HEK293 (cell line): ENCODE measurements around the gene CLNS1A.

ENCODE experiments used
- CTCF ChIA-PET: fragments of 350-600 bp; formaldehyde crosslinking; extraction: SDS; loops from one replicate; lab custom pipeline; 2021; ENCODE audit warnings: antibody characterized with exemption; lab: Yijun Ruan, JAX
- POLR2A ChIA-PET: fragments of 300-600 bp; formaldehyde crosslinking; extraction: SDS; loops from one replicate; lab custom pipeline; 2020; ENCODE audit warnings: antibody characterized with exemption, inconsistent platforms; lab: Yijun Ruan, JAX
- H3K27ac ChIP-seq: fragments of 200-500 bp; sonication (Bioruptor generic); 2 replicates; pipeline ENCODE4 v1.5.1; 2014; ENCODE audit warnings: low read depth, low read length, control low read depth, inconsistent platforms; ENCODE audit errors: extremely low read depth
- H3K36me3 ChIP-seq, 2 experiments: fragments of 200-500 bp in 1 of 2; sonication (Bioruptor generic) in 1 of 2; 1 replicate in 1 of 2; 2 replicates in 1 of 2; pipeline ENCODE4 v1.5.1; 2014 to 2017; ENCODE audit warnings: inconsistent platforms in 2 of 2, low read length in 2 of 2; ENCODE audit not compliant: control insufficient read depth in 2 of 2, insufficient read depth in 1 of 2
- H3K4me1 ChIP-seq: fragments of 200-500 bp; sonication (Bioruptor generic); 2 replicates; pipeline ENCODE4 v1.5.1; 2014; ENCODE audit warnings: mild to moderate bottlenecking, low read length, inconsistent platforms; ENCODE audit not compliant: control insufficient read depth, insufficient read depth
- H3K4me3 ChIP-seq: 2 replicates; pipeline ENCODE4 v1.5.1; 2011; ENCODE audit warnings: low read depth, mild to moderate bottlenecking, control low read depth, low read length, moderate library complexity
- H3K9me3 ChIP-seq: fragments of 200-500 bp; sonication (Bioruptor generic); 2 replicates; pipeline ENCODE4 v1.5.1; 2014; ENCODE audit warnings: low read depth, low read length, inconsistent platforms; ENCODE audit not compliant: control insufficient read depth, insufficient read depth
- BCL11B ChIP-seq: fragments of 450-650 bp; formaldehyde crosslinking; IDR thresholded peaks from 2 replicates; pipeline ENCODE4 v1.5.1; 2016; ENCODE audit warnings: low read depth, missing biosample characterization, missing genetic modification characterization
- ELK4 ChIP-seq: IDR thresholded peaks from 2 replicates; pipeline ENCODE4 v1.6.1; 2011; ENCODE audit warnings: mild to moderate bottlenecking, low read depth, low read length, borderline replicate concordance
- GLIS2 ChIP-seq: fragments of 450-650 bp; formaldehyde crosslinking; IDR thresholded peaks from 2 replicates; pipeline ENCODE4 v1.5.1; 2016; ENCODE audit warnings: missing biosample characterization, missing genetic modification characterization
- HOXD13 ChIP-seq: sonication (generic); formaldehyde crosslinking; IDR thresholded peaks from 2 replicates; pipeline ENCODE4 v1.8.0; 2022; ENCODE audit warnings: missing genetic modification reagents, borderline replicate concordance
- IKZF3 ChIP-seq: fragments of 450-650 bp; IDR thresholded peaks from 2 replicates; pipeline ENCODE4 v1.5.0; 2018; ENCODE audit warnings: missing biosample characterization, mild to moderate bottlenecking, missing genetic modification characterization, moderate library complexity
- REPIN1 ChIP-seq: fragments of 450-650 bp; formaldehyde crosslinking; IDR thresholded peaks from 2 replicates; pipeline ENCODE4 v1.5.1; 2017; ENCODE audit warnings: missing biosample characterization, missing genetic modification characterization, low read depth
- WT1 ChIP-seq: fragments of 450-650 bp; formaldehyde crosslinking; IDR thresholded peaks from 2 replicates; pipeline ENCODE4 v1.5.1; 2016; ENCODE audit warnings: missing biosample characterization, missing genetic modification characterization
- ZBTB20 ChIP-seq: fragments of 450-650 bp; formaldehyde crosslinking; IDR thresholded peaks from 2 replicates; pipeline ENCODE4 v1.5.1; 2016; ENCODE audit warnings: missing biosample characterization, missing genetic modification characterization
- ZNF24 ChIP-seq: fragments of 450-650 bp; formaldehyde crosslinking; IDR thresholded peaks from 2 replicates; pipeline ENCODE4 v1.5.1; 2016; ENCODE audit warnings: missing biosample characterization, missing genetic modification characterization
- ZNF426 ChIP-seq: fragments of 450-650 bp; formaldehyde crosslinking; IDR thresholded peaks from 2 replicates; pipeline ENCODE4 v1.5.1; 2017; ENCODE audit warnings: missing biosample characterization, missing genetic modification characterization, mild to moderate bottlenecking, inconsistent platforms, moderate library complexity
- ZNF510 ChIP-seq: fragments of 450-650 bp; formaldehyde crosslinking; IDR thresholded peaks from 2 replicates; pipeline ENCODE4 v1.5.1; 2018; ENCODE audit warnings: mild to moderate bottlenecking, missing genetic modification characterization, missing biosample characterization; ENCODE audit not compliant: insufficient replicate concordance
- ZNF654 ChIP-seq: fragments of 450-650 bp; formaldehyde crosslinking; IDR thresholded peaks from 2 replicates; pipeline ENCODE4 v1.5.1; 2016; ENCODE audit warnings: low read depth, missing biosample characterization, missing genetic modification characterization
- ZNF777 ChIP-seq: fragments of 450-650 bp; formaldehyde crosslinking; IDR thresholded peaks from 2 replicates; pipeline ENCODE4 v1.5.1; 2017; ENCODE audit warnings: missing biosample characterization, missing genetic modification characterization, borderline replicate concordance
- TF ChIP-seq, protein P1 (sequence below): fragments of 450-650 bp; formaldehyde crosslinking; conservative IDR thresholded peaks from 2 replicates; pipeline ENCODE4 v1.5.1; 2016; ENCODE audit warnings: low read depth, missing biosample characterization, missing genetic modification characterization
- TF ChIP-seq, protein P2 (sequence below): fragments of 450-650 bp; formaldehyde crosslinking; IDR thresholded peaks from 2 replicates; pipeline ENCODE4 v1.5.1; 2017; ENCODE audit warnings: missing biosample characterization, missing genetic modification characterization
- TF ChIP-seq, protein P3 (sequence below): fragments of 450-650 bp; formaldehyde crosslinking; optimal IDR thresholded peaks from 2 replicates; pipeline ENCODE3; 2016; ENCODE audit warnings: missing biosample characterization, mild to moderate bottlenecking, missing genetic modification characterization

The CLNS1A gene

DNA sequence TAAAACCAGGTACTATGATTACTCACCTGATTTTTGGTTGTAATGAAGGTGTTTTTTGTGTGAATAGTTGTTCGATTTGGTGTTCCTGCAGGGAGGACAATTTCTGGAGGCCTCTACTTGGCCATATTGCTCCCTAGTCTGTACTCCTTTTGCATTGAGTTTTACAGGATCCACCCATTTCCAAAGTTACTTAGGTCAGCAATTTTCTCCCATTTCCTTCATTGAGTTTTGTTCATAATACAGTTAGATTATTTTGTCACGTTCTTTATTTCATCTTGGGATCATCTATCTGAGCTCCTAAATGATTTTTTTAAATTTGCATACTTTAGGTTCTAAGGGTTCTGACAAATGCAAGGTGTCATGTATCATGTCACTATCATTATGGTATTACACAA is 67.9 kb downstream of the CLNS1A start:
- ChIA-PET CTCF (interaction anchor here (0.6 kb wide), 1 partner anchor 13 kb away, joined by 3 read pairs; no protein-coding TSS in a partner anchor), POLR2A (no interaction called here)
- peaks cover 0 to 6% of the 10 kb centered on the region in 2 experiments; a peak in 1 of 3 replicates for H3K36me3 ChIP-seq
- TF ChIP-seq REPIN1 (tag by site-specific recombination) (no peak), ZNF654 (tag by site-specific recombination) (no peak), BCL11B (no peak), ZNF24 (tag by site-specific recombination) (no peak)
- H3K9me3 ChIP-seq, result no peaks in the 10 kb centered on the region
- H3K4me1 ChIP-seq, result no peaks in the 10 kb centered on the region
- no peak overlapping the region for H3K4me3 ChIP-seq
- no peak overlapping the region for H3K27ac ChIP-seq

DNA sequence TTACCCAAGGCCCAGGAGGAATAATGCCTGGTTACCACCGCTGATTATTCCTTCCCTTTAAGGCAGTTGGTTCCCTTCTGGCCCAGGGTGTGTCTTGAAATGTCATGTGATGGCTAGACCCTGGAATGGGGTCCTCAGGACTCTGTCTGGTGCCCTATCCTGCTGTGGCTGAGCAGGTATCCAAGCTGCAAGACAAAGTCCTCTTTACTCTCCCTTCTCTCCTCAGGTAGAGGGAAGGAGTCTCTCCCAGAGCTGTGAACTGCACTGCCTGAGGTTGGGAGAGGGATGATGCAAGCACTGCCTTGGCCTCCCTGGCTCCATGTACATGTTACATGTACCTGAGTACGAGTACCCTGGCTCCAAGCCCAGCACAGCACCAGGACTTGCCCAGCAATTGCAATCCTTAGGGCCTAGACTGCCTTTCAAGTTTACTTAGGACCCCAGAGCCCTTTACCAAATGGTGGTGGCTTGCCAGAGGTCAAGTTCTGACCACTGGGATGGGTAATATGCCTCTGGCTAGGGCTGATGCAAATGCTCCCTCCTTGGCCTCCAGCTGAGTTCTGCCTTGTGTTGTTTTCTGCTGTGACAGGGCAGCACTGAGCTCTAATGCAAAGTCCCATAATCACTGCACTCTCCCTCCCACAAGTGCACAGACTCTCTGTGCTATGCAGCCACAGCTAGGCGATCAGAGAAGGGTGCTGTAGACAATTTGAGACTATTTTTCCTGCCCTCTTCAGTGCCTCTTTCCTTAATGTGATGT is 68.5 kb downstream of the CLNS1A start:
- ChIA-PET CTCF (interaction anchor here (0.6 kb wide), 1 partner anchor 34 kb away, joined by 4 read pairs; no protein-coding TSS in a partner anchor), POLR2A (no interaction called here)
- Histone ChIP-seq H3K27ac (no peak overlapping the region), H3K9me3 (no peaks in the 10 kb centered on the region), H3K4me3 (no peak overlapping the region), H3K36me3 (peaks cover 0 to 6% of the 10 kb centered on the region in 2 experiments; a peak in 1 of 3 replicates), H3K4me1 (no peaks in the 10 kb centered on the region)
- TF ChIP-seq ZBTB20 (no peak), ELK4 (no peak), HOXD13 (CRISPR knock-in tag) (no peak)
- TF ChIP-seq, protein P1, sequence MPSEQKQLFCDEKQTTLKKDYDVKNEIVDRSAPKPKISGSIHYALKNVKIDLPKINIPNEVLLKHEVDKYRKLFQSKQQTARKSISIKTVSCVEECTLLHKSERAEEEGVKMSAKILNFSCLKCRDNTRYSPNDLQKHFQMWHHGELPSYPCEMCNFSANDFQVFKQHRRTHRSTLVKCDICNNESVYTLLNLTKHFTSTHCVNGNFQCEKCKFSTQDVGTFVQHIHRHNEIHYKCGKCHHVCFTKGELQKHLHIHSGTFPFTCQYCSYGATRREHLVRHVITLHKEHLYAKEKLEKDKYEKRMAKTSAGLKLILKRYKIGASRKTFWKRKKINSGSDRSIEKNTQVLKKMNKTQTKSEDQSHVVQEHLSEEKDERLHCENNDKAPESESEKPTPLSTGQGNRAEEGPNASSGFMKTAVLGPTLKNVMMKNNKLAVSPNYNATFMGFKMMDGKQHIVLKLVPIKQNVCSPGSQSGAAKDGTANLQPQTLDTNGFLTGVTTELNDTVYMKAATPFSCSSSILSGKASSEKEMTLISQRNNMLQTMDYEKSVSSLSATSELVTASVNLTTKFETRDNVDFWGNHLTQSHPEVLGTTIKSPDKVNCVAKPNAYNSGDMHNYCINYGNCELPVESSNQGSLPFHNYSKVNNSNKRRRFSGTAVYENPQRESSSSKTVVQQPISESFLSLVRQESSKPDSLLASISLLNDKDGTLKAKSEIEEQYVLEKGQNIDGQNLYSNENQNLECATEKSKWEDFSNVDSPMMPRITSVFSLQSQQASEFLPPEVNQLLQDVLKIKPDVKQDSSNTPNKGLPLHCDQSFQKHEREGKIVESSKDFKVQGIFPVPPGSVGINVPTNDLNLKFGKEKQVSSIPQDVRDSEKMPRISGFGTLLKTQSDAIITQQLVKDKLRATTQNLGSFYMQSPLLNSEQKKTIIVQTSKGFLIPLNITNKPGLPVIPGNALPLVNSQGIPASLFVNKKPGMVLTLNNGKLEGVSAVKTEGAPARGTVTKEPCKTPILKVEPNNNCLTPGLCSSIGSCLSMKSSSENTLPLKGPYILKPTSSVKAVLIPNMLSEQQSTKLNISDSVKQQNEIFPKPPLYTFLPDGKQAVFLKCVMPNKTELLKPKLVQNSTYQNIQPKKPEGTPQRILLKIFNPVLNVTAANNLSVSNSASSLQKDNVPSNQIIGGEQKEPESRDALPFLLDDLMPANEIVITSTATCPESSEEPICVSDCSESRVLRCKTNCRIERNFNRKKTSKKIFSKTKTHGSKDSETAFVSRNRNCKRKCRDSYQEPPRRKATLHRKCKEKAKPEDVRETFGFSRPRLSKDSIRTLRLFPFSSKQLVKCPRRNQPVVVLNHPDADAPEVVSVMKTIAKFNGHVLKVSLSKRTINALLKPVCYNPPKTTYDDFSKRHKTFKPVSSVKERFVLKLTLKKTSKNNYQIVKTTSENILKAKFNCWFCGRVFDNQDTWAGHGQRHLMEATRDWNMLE (tag by site-specific recombination), result no peak

DNA sequence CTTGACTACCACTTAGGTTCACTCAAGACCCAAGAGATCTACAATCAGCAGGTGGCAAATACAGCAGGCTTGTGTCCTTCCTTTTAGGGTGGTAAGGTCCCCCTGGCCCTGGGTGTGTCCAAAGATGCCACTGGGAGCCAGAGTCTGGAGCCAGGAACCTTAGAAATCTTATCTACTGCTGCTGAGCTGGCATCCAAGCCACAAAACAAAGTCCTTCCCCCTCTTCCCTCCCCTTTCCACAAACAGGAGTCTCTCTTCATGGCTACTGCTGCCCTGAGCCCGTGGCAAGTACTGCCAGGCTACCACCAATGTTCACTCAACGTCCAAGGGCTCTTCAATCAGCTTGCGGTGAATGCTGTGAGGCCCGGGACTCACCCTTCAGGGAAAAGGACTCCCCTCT is 69.3 kb downstream of the CLNS1A start:
- CTCF ChIA-PET, result interaction anchor here (0.6 kb wide), 1 partner anchor 33 kb away, joined by 4 read pairs; no protein-coding TSS in a partner anchor
- H3K4me1 ChIP-seq, result no peaks in the 10 kb centered on the region
- POLR2A ChIA-PET, result no interaction called here
- TF ChIP-seq WT1 (tag by site-specific recombination) (no peak), GLIS2 (tag by site-specific recombination) (no peak), ZNF510 (tag by site-specific recombination) (no peak), ZNF426 (no peak), IKZF3 (tag by site-specific recombination) (no peak), ZNF777 (tag by site-specific recombination) (no peak)
- TF ChIP-seq, protein P2, sequence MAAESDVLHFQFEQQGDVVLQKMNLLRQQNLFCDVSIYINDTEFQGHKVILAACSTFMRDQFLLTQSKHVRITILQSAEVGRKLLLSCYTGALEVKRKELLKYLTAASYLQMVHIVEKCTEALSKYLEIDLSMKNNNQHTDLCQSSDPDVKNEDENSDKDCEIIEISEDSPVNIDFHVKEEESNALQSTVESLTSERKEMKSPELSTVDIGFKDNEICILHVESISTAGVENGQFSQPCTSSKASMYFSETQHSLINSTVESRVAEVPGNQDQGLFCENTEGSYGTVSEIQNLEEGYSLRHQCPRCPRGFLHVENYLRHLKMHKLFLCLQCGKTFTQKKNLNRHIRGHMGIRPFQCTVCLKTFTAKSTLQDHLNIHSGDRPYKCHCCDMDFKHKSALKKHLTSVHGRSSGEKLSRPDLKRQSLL (tag by site-specific recombination), result no peak
- TF ChIP-seq, protein P3, sequence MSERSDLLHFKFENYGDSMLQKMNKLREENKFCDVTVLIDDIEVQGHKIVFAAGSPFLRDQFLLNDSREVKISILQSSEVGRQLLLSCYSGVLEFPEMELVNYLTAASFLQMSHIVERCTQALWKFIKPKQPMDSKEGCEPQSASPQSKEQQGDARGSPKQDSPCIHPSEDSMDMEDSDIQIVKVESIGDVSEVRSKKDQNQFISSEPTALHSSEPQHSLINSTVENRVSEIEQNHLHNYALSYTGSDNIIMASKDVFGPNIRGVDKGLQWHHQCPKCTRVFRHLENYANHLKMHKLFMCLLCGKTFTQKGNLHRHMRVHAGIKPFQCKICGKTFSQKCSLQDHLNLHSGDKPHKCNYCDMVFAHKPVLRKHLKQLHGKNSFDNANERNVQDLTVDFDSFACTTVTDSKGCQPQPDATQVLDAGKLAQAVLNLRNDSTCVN (tag by site-specific recombination), result no peak
- TF ChIP-seq, protein P1 (tag by site-specific recombination), result no peak

More for the DNA sequence above, 69.3 kb downstream of the CLNS1A start:
- no peaks in the 10 kb centered on the region for H3K9me3 ChIP-seq
- H3K4me3 ChIP-seq, result no peak overlapping the region
- peaks cover 0 to 6% of the 10 kb centered on the region in 2 experiments; a peak in 1 of 3 replicates for H3K36me3 ChIP-seq
- no peak overlapping the region for H3K27ac ChIP-seq
